Body of pancreas (tissue), 4 donors: Measurements from ENCODE around the gene SPTBN1. TPM values are rescaled to one million over a fixed set of nuclear protein-coding genes. Genes with fewer than 3 reads are reported as not detected.

Experiments used
- ATAC-seq: fragments of 150-250 bp; one replicate; pipeline ENCODE4 v1.9.1; 2016
- DNase-seq, 4 donors: peaks; one replicate each; pipeline ENCODE4 v3.0.0-alpha.2; 2019
- H3K27ac ChIP-seq, 4 donors: fragments of 200-600 bp; sonication (generic); 1 replicate in 3 of 4; 2 replicates in 1 of 4; pipeline versions ENCODE4 v1.5.1 to v1.6.1; 2016 to 2019; ENCODE audit warnings: mild to moderate bottlenecking in 1 of 4, mixed read lengths in 1 of 4, moderate library complexity in 1 of 4
- H3K27me3 ChIP-seq, 2 donors: fragments of 200-600 bp; sonication (generic); one replicate each; pipeline ENCODE4 v1.6.0; 2016; ENCODE audit warnings: mild to moderate bottlenecking in 1 of 2
- H3K36me3 ChIP-seq, 2 donors: fragments of 200-600 bp; sonication (generic); replicated peaks in 1 of 2; 2 replicates each; pipeline ENCODE4 v1.5.1; 2016; ENCODE audit warnings: low read depth in 2 of 2; ENCODE audit not compliant: insufficient read depth in 1 of 2
- H3K4me1 ChIP-seq: fragments of 200-600 bp; sonication (generic); one replicate; pipeline ENCODE4 v1.6.0; 2016
- H3K4me3 ChIP-seq, 2 donors: fragments of 200-600 bp; sonication (generic); 1 replicate in 1 of 2; 2 replicates in 1 of 2; pipeline ENCODE4 v1.5.1; 2016 to 2019
- H3K9me3 ChIP-seq, 3 donors: fragments of 200-600 bp; sonication (generic); 1 replicate in 2 of 3; 2 replicates in 1 of 3; pipeline ENCODE4 v1.5.1; 2016
- CTCF ChIP-seq, 7 experiments: fragments of 450-650 bp in 4 of 7; fragments of 200-600 bp in 3 of 7; sonication (generic) in 3 of 7; IDR thresholded peaks; one replicate each; pipeline ENCODE4 v1.5.1; 2016 to 2019; ENCODE audit warnings: antibody characterized with exemption in 7 of 7
- POLR2A ChIP-seq, 3 donors: fragments of 450-650 bp; IDR thresholded peaks; one replicate each; pipeline ENCODE4 v1.6.1; 2016; ENCODE audit warnings: antibody characterized with exemption in 3 of 3, mild to moderate bottlenecking in 2 of 3
- WGBS, 2 donors: methylation state at CpG; one replicate each; pipeline ENCODE4 v1.1.5; 2017; 5-methylcytosine and 5-hydroxymethylcytosine counted together
- intact Hi-C: fragments of 100-400 bp; cut with DNase I; formaldehyde crosslinking; loops from one replicate; pipeline ENCODE4 v1.15.1; 2023
- total RNA-seq, 2 donors: library from RNA; depleted of rRNA; stranded (reverse); fragments of >200 nt; gene quantifications; one replicate each; pipeline ENCODE4 v1.1.0, GENCODE V29; 2016

Gene SPTBN1
- total RNA-seq, 2 donors from 2014 or later: 186 to 195 TPM

GRCh38 chr2:54626131-54626530, 170.0 kb downstream of the SPTBN1 start:
- no peak for ATAC-seq
- DNase-seq: no peak
- intact Hi-C loops: no loop called here
- peak overlapping the region in 1 of 4 donors; percentile 1 for H3K27ac ChIP-seq
- H3K4me3 ChIP-seq: no peak overlapping the region
- TF ChIP-seq CTCF (IDR thresholded peaks at IDR 0.05) (no peak), POLR2A (IDR thresholded peaks at IDR 0.05) (no peak)
- H3K27me3 ChIP-seq: no peaks in the 10 kb centered on the region
- peaks cover 9 to 31% of the 10 kb centered on the region in 2 donors for H3K36me3 ChIP-seq
- H3K4me1 ChIP-seq: peaks cover 23% of the 10 kb centered on the region
- WGBS, 2 donors: 88 to 92% methylated on average over 7 of the region's 7 CpGs
- no peaks in the 10 kb centered on the region for H3K9me3 ChIP-seq

GRCh38 chr2:54626884-54627283, 170.8 kb downstream of the SPTBN1 start:
- Histone ChIP-seq H3K9me3 (no peaks in the 10 kb centered on the region), H3K36me3 (peaks cover 9 to 31% of the 10 kb centered on the region in 2 donors), H3K4me3 (no peak overlapping the region), H3K27ac (peak overlapping the region in 2 of 4 donors; percentile 1 to 17), H3K27me3 (no peaks in the 10 kb centered on the region), H3K4me1 (peaks cover 31% of the 10 kb centered on the region)
- ATAC-seq (no peak), DNase-seq (no peak)
- no peak for TF ChIP-seq CTCF (IDR thresholded peaks at IDR 0.05)
- no peak for TF ChIP-seq POLR2A (IDR thresholded peaks at IDR 0.05)
- intact Hi-C loops: no loop called here
- WGBS, 2 donors: 87 to 98% methylated on average over 2 of the region's 2 CpGs

GRCh38 chr2:54627973-54628372, 171.8 kb downstream of the SPTBN1 start:
- H3K9me3 ChIP-seq: no peaks in the 10 kb centered on the region
- intact Hi-C loops: no loop called here
- no peak overlapping the region for H3K4me3 ChIP-seq
- 94 to 96% methylated on average over 6 of the region's 6 CpGs for WGBS, 2 donors
- no peak for ATAC-seq
- TF ChIP-seq CTCF (IDR thresholded peaks at IDR 0.05): no peak
- TF ChIP-seq POLR2A (IDR thresholded peaks at IDR 0.05): no peak
- peaks cover 41% of the 10 kb centered on the region for H3K4me1 ChIP-seq
- peak overlapping the region in 1 of 4 donors; percentile 28 for H3K27ac ChIP-seq
- no peaks in the 10 kb centered on the region for H3K27me3 ChIP-seq
- DNase-seq: no peak
- H3K36me3 ChIP-seq: peaks cover 9 to 32% of the 10 kb centered on the region in 2 donors

GRCh38 chr2:54628418-54628817, 172.3 kb downstream of the SPTBN1 start:
- DNase-seq (no peak), ATAC-seq (no peak)
- Histone ChIP-seq H3K4me3 (no peak overlapping the region), H3K9me3 (no peaks in the 10 kb centered on the region), H3K4me1 (peaks cover 45% of the 10 kb centered on the region), H3K27ac (peak overlapping the region in 1 of 4 donors; percentile 88), H3K36me3 (peaks cover 9 to 30% of the 10 kb centered on the region in 2 donors), H3K27me3 (no peaks in the 10 kb centered on the region)
- 87 to 94% methylated on average over 5 of the region's 5 CpGs for WGBS, 2 donors
- TF ChIP-seq POLR2A (IDR thresholded peaks at IDR 0.05) (no peak), CTCF (IDR thresholded peaks at IDR 0.05) (no peak)
- intact Hi-C loops: no loop called here

- no peak for TF ChIP-seq POLR2A (IDR thresholded peaks at IDR 0.05)
- TF ChIP-seq CTCF (IDR thresholded peaks at IDR 0.05): no peak
- intact Hi-C loops: no loop called here
- DNase-seq (no peak), ATAC-seq (no peak)
- H3K9me3 ChIP-seq: no peaks in the 10 kb centered on the region
- WGBS, 2 donors: 94 to 96% methylated on average over 30 of the region's 30 CpGs
- H3K27ac ChIP-seq: peak overlapping the region in 3 of 4 donors; percentile 74 to 88 (median 88)
- H3K4me1 ChIP-seq: peaks cover 48% of the 10 kb centered on the region
- H3K27me3 ChIP-seq: no peaks in the 10 kb centered on the region
- no peak overlapping the region for H3K4me3 ChIP-seq
- H3K36me3 ChIP-seq: peaks cover 9 to 25% of the 10 kb centered on the region in 2 donors
Measured at GRCh38 chr2:54628957-54629356, 172.8 kb downstream of the SPTBN1 start.
